GM10248 (cell line): Measurements from ENCODE around the gene LYRM4.

ENCODE experiments used
- CTCF ChIA-PET: fragments of 300-600 bp; sonication (Branson Sonifier 250); formaldehyde crosslinking; extraction: SDS; loops from one replicate; lab custom pipeline; 2021; ENCODE audit warnings: antibody characterized with exemption; lab: Yijun Ruan, JAX
- POLR2A ChIA-PET: fragments of 350-650 bp; sonication (Branson Sonifier 250); formaldehyde crosslinking; extraction: SDS; loops from one replicate; lab custom pipeline; 2020; ENCODE audit warnings: antibody characterized with exemption; lab: Yijun Ruan, JAX
- DNase-seq: peaks from one replicate; pipeline ENCODE4 v3.0.0; 2012; ENCODE audit errors: extremely low spot score
- CTCF ChIP-seq: IDR thresholded peaks from 2 replicates; pipeline ENCODE4 v1.5.1; 2012; ENCODE audit warnings: mild to moderate bottlenecking, low read depth; ENCODE audit errors: extremely low read depth, missing control alignments, control extremely low read depth

The LYRM4 gene

GRCh38 chr6:5293692-5294091, 32.9 kb upstream of the LYRM4 start:
- no peak for TF ChIP-seq CTCF
- CTCF ChIA-PET: interaction anchor here (1.3 to 2.9 kb wide), 2 partner anchors 10 to 150 kb away, joined by 5 to 9 read pairs; no protein-coding TSS in a partner anchor
- no peak for DNase-seq
- POLR2A ChIA-PET: no interaction called here

- TF ChIP-seq CTCF: no peak
- DNase-seq: no peak
- POLR2A ChIA-PET: no interaction called here
- CTCF ChIA-PET: interaction anchor here (1.3 to 2.9 kb wide), 2 partner anchors 11 to 148 kb away, joined by 5 to 9 read pairs; no protein-coding TSS in a partner anchor
Measured at GRCh38 chr6:5292154-5292553, 31.4 kb upstream of the LYRM4 start.

- no peak for TF ChIP-seq CTCF
- POLR2A ChIA-PET: no interaction called here
- no peak for DNase-seq
- CTCF ChIA-PET: interaction anchor here (1.1 to 1.5 kb wide), 6 partner anchors 10 to 147 kb away, joined by 3 to 14 read pairs (median 4); no protein-coding TSS in a partner anchor
Measured at GRCh38 chr6:5290500-5290899, 29.8 kb upstream of the LYRM4 start.

GRCh38 chr6:5290097-5290496, 29.3 kb upstream of the LYRM4 start:
- ChIA-PET POLR2A (no interaction called here), CTCF (interaction anchor here (1.1 to 1.5 kb wide), 6 partner anchors 10 to 147 kb away, joined by 3 to 14 read pairs (median 4); no protein-coding TSS in a partner anchor)
- no peak for TF ChIP-seq CTCF
- no peak for DNase-seq

GRCh38 chr6:5287966-5288297, 27.2 kb upstream of the LYRM4 start:
- CTCF ChIA-PET: interaction anchor here (1.3 to 1.9 kb wide), 2 partner anchors 15 to 144 kb away, joined by 4 to 5 read pairs; no protein-coding TSS in a partner anchor
- no peak for TF ChIP-seq CTCF

GRCh38 chr6:5287205-5287965, 26.6 kb upstream of the LYRM4 start:
- no peak for DNase-seq
- ChIA-PET CTCF (interaction anchor here (1.3 to 1.9 kb wide), 3 partner anchors 10 to 143 kb away, joined by 4 to 5 read pairs (median 4); no protein-coding TSS in a partner anchor), POLR2A (no interaction called here)
- TF ChIP-seq CTCF: no peak

More at GRCh38 chr6:5287966-5288297, 27.2 kb upstream of the LYRM4 start:
- POLR2A ChIA-PET: no interaction called here
- DNase-seq: no peak
